Activated CD8-positive, alpha-beta memory T cell treated with anti-CD3 and anti-CD28 coated beads, Interleukin-2, amount 50 U/mL, for 24 hours (primary cell): ENCODE measurements around the gene GYPC.
"Not testable (repeated sequence)": the region's sequence is repeated elsewhere in the genome, so short reads cannot be mapped to it uniquely, and the experiment has no call there.

Experiments
- DNase-seq: peaks from one replicate; pipeline ENCODE4 v3.0.0-alpha.2; 2020; ENCODE audit errors: extremely low read depth

GYPC gene

DNA sequence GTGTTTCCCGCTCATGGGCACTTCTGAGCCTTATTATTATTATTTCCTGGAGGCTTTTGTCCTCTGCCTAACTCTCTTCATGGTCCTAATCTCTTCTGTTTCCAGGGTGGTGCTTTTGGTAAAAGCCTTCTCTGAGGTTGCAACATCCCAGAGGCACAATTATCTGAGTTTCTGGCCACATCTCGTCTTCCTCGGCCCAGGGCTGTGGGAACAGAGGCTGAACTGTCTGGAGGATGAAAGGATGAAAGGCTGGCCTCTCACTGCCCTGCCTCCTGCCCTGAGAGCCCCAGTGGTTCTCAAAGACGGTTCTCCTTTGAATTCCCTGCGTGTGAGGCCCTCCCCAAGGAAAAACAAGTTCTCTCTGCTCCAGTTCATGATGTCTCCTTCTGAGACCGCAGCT, 13.8 kb downstream of the GYPC start:
- no peak for DNase-seq

DNA sequence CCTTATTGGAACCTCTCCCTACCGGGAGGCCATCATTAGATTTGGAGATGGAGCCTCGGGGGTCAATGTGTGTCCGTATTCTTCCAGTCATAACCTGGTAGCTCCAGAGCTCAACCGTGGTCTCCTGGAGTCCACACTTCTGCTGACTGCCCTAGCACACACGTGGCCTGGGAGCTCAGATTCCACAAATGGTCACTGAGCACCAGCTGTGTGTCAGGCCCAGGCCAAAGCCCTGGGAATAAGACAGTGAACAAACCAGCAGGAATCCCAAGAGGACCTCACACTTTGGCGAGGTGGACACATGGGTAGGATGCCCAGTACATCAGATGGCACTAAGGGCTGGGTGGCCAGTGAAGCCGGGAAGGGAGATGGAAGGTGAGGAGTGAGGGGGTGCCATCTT, 15.5 kb downstream of the GYPC start:
- DNase-seq, result no peak

GRCh38 chr2:126672980-126673605, 17.1 kb downstream of the GYPC start:
- no peak for DNase-seq

DNA sequence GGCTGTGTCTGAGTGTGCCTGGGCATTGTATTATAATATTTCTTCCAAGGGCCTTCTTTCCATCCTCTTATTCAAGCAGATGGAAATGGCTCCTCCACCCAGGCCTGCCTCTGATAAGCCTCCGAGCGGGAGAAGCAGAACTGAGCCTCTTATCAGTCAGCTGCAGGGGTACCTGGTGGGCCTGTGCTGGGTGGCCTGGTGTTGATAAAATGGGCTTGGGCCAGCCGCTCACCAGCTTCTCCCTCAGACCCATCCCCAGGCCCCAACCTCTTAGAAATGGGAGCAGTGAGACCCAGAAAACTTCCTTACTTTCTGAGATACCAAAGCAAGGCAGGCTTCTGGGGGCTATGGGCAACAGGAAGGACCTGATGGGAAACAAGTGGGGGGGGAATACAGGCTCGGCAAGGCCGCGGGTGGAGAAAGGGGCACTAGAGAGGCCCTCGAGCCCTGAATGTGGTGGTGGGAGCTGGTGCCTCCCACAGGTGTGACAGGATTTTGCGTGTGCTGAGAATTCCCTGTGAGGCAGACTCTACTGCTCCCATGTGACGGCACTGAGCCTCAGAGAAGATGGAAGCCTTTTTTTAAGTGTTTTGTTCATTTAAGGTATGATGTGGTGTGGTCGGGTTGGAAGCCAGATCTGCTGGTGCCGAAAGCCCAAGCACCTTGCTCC, 18.3 kb downstream of the GYPC start:
- DNase-seq, result no peak

- DNase-seq, result no peak
These were observed 19.7 kb downstream of the GYPC start for GRCh38 chr2:126675637-126676036.

DNA sequence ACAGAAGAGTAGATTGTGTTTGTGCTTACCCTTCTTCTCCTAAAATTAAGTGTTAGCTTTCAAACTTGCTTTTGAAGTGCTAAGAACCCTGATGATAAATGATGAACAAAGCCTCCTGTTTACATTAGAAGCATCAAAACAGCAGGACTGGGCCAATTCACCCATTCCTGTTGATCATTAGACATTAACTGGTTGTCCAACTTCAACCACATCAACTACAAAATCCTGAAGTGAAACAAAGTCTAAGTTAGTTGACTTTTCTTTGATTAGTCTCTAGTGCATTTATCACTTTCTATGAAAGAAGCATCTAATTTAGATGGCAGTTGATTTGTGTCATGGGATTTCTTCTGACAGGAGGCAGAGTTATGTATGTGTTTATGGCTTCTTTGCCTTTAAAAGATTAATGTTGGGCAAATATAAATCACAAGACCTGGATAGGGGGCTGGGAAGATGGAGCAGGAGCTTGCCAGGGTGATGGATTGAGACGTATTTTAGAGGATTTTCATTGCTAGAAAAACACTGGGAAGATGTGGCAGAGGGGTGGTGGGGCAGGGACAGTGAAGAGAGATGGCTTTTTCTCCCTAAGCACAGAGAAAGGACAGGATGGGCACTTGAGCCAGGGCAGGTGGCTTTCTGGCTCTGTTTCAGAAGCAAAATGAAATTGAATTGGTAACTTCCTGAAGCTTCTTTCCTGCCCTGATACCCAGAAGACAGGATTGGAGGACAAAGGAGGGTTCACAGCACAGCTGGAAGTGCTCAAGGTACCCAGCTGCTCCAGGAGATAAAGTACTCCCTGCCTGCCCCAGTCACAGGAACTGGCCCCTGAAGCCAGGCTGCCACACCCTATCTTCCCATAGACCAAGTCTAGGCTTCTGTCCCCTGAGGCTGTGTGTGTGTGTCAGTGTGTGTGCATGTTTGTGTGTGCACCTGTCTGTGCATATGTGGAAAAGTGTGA, 20.5 kb downstream of the GYPC start:
- no peak for DNase-seq

GRCh38 chr2:126677176-126677538, 21.2 kb downstream of the GYPC start:
- no peak for DNase-seq

- no peak for DNase-seq
These were observed 22.5 kb downstream of the GYPC start for GRCh38 chr2:126678269-126679065.

- DNase-seq, result no peak
These were observed 23.2 kb downstream of the GYPC start for GRCh38 chr2:126679094-126679713.

DNA sequence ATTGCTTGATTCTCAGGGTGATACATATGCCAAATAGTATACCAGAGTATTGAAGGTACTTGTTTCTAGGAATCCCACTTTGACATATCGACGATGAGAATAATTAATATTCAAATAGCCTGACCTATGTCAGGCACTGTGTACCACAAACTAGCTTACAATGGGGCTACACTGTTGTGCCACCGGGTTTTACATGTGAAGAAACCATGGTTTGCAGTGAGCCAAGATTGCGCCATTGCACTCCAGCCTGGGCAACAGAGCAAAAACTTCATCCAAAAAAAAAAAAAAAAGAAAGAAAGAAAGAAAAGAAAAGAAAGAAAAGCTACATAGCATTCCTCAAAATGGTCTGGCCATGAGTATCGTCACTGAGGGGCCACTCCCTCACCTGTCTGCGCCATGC, 25.5 kb downstream of the GYPC start:
- no peak for DNase-seq

GRCh38 chr2:126685629-126686028, 29.7 kb downstream of the GYPC start:
- DNase-seq, result no peak

DNA sequence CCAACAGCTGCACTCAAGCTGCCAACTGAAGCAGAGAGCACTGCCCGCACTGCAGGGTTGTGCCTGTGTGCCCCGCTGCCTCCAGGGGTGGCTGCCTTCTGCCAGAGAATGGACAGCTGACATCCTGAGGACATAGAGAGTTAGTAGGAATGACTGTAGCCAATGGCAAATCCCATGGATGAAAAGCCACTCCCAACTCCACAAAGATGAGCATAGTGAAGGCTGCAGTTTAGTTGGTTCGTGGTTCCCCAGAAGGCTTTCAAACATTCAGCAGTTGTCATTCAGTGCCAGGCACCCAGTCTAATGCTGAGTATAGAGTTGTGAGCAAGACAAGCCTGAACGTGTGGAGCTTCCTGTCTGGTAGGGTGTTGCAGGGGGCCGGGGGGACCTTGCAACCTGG, 30.3 kb downstream of the GYPC start:
- DNase-seq, result no peak

DNA sequence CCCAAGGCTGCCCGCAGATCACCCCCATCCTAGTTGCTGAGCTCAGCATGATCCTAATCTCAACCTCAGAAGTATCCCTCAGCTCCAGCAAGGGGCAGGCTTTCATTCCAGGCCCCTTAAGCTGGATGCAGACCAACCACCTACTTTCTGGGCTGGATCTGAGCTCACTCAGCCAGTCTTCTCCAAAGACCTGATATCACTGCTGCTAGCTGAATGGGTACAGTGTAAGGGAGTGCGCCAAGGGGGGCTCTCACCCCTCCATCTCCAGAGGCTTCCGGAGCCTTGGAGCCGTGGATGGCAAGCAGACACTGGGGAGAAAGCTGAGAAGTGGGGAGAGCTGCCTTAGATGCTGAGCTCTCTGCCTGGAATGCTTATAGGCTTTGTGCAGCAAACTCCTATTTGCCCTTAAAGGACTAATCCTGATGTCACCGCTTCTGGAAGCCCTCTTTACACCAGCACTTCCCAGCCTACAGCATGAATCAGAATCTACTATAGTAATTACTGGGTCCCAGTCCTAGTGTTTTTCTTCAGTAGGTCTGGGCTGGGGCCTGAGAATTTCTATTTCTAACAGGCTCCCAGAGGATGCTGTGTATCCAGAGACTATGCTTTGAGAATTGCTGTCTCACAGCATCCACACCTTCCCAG, 31.0 kb downstream of the GYPC start:
- DNase-seq, result no peak

- DNase-seq, result no peak
These were observed 31.5 kb downstream of the GYPC start for GRCh38 chr2:126687503-126687902.

GRCh38 chr2:126688594-126688993, 32.6 kb downstream of the GYPC start:
- DNase-seq, result not testable (repeated sequence)

- not testable (repeated sequence) for DNase-seq
These were observed 36.3 kb downstream of the GYPC start for GRCh38 chr2:126692241-126692640.

DNA sequence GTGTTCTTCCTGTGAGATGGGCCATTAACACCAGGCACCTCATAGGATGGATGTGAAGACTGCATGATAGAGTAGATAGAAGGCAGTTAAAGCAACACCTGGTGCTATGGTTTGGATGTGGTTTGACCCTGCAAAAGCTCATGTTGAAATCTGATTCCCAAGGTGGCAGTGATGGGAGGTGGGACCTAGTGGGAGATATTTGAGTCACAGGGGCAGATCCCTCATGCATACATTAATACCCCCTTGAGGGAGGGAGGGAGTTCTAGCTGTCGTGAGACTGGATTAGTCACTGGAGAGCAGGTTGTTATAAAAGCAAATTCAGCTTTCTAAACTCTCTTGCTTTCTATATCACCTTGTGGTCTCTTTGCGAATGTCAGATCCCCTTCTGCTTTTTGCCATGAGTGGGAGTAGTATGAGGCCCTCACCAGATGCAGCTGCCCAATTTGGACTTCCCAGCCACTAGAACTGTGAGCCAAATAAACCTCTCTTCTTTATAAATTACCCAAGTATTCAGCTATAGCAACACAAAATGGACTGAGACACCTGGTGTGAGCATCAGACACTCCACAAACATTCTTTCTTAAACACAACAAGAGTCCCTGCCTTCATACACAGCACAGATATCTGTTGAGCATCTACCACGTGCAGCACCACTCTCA, 37.1 kb downstream of the GYPC start:
- not testable (repeated sequence) for DNase-seq

- no peak for DNase-seq
These were observed 40.9 kb downstream of the GYPC start for GRCh38 chr2:126696644-126697520.

DNA sequence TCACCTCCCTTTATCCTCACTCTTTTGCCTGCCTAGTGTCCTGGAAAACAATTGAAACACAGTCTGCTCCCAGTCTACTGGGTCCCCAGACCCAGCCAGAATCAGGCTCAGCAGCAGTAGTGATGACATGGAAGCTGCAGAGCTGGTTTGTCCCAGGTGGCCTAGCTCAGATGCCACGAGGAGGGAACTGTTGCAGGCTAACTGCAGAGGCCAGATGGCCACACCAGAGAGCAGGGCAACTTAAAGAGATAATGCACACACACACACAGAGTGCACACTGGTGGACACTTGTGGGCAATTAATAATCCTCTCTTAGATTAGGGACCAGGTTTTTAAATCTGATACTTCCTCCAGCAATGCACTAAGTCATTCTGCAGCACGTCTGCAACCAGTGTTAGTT, 42.4 kb downstream of the GYPC start:
- no peak for DNase-seq
